Keratinocyte (primary cell): ENCODE results near the gene BATF.

Experiments
- EZH2 ChIP-seq: IDR thresholded peaks from one replicate; pipeline ENCODE4 v1.6.1; 2012; ENCODE audit warnings: inconsistent platforms, mild to moderate bottlenecking, low read length, moderate library complexity
- TF ChIP-seq, protein P1 (sequence below), 3 experiments: IDR thresholded peaks in 1 of 3; conservative IDR thresholded peaks in 1 of 3; optimal IDR thresholded peaks in 1 of 3; 2 replicates in 2 of 3; 3 replicates in 1 of 3; pipeline versions ENCODE3 to v1.5.1; 2011; ENCODE audit warnings: low read length in 3 of 3, mild to moderate bottlenecking in 3 of 3, moderate library complexity in 2 of 3, control low read depth in 1 of 3, inconsistent platforms in 1 of 3; ENCODE audit not compliant: insufficient read depth in 2 of 3; ENCODE audit errors: extremely low read depth in 1 of 3

DNA sequence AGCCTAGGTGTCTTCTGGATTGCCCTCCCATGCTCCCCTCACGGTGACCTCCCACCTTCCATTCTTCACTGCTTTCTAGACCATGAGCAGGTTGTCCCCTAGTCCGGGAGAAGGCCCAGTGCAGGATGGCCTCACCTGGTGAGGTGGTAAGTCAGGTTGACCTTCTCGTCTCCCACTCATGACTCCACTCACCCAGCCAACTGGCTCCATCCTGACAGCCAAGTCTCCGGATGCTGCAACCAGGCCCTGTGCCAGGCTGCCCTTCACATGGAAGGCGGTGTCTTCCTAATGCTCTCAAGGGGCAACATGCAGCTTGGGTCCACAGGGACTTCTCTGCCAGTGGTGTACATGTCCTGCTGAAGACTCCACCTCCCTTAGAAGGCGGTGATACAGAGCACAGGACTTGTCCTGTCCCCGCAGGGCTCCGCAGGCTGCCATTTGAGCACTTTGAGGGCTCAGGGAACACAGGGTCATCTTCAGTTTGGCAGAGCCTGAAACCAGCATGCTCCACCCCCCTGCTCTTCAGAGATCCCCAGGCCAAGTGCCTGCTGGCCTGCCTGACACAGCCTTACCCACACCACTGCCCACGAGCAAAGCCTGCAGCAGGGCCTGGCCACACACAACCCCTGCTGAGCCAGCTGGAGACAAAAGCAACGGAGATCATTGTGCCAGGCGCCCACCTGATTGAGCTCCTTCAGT lies 25.4 kb downstream of the BATF start:
- TF ChIP-seq, protein P1, sequence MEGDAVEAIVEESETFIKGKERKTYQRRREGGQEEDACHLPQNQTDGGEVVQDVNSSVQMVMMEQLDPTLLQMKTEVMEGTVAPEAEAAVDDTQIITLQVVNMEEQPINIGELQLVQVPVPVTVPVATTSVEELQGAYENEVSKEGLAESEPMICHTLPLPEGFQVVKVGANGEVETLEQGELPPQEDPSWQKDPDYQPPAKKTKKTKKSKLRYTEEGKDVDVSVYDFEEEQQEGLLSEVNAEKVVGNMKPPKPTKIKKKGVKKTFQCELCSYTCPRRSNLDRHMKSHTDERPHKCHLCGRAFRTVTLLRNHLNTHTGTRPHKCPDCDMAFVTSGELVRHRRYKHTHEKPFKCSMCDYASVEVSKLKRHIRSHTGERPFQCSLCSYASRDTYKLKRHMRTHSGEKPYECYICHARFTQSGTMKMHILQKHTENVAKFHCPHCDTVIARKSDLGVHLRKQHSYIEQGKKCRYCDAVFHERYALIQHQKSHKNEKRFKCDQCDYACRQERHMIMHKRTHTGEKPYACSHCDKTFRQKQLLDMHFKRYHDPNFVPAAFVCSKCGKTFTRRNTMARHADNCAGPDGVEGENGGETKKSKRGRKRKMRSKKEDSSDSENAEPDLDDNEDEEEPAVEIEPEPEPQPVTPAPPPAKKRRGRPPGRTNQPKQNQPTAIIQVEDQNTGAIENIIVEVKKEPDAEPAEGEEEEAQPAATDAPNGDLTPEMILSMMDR (optimal IDR thresholded peaks at IDR 0.05 in 1 of 3, IDR thresholded peaks at IDR 0.05 in 1 of 3, conservative IDR thresholded peaks at IDR 0.05 in 1 of 3; ENCODE audit: extremely low read depth in 1 of 3, insufficient read depth in 2 of 3, low read length in 3 of 3) = no peak
- TF ChIP-seq EZH2 = no peak
